Measurements from ENCODE around the gene SORL1. TPM values are rescaled to one million over a fixed set of nuclear protein-coding genes. Genes with fewer than 3 reads are reported as not detected.

SORL1 gene
- total and polyA plus RNA-seq, 2 of the 8 experiments (the other 6 are each of a cell fraction or from before 2014, with no cell fraction given), result 38.1 to 65.5 TPM

GRCh38 chr11:121554552-121554951 lies 102.4 kb downstream of the SORL1 start:
- no peak overlapping the region for H2AFZ ChIP-seq (ENCODE audit: low read length)
- H2BK120ac ChIP-seq (replicated peaks; ENCODE audit: low read depth, low read length), result no peak overlapping the region
- no peak overlapping the region for H3K4ac ChIP-seq (replicated peaks; ENCODE audit: insufficient read length, low read depth, low read length)
- no peak overlapping the region for H4K91ac ChIP-seq (replicated peaks; ENCODE audit: insufficient read length, low read length)
- no peak overlapping the region for H2BK12ac ChIP-seq (ENCODE audit: low read depth, low read length)
- no peak overlapping the region for H3K4me2 ChIP-seq (ENCODE audit: insufficient read depth in 1 of 2, low read depth in 2 of 2, low read length in 2 of 2)
- no peak overlapping the region for H3K27ac ChIP-seq (ENCODE audit: low read depth, low read length)
- no peak for DNase-seq (ENCODE audit: low read depth in 1 of 2, low spot score in 2 of 2)
- 93% methylated on average over 2 of the region's 2 CpGs; no CpG with 5 or more reads in 1 of the 2 experiments for WGBS, 2 experiments (ENCODE audit: extremely low coverage in 1 of 2, insufficient coverage in 1 of 2, insufficient read length in 1 of 2, insufficient replicate concordance in 2 of 2, low coverage in 1 of 2, low lambda C conversion rate in 2 of 2, missing lambda C conversion rate in 1 of 2)
- H3K4me3 ChIP-seq (ENCODE audit: extremely low read depth in 1 of 4, insufficient read depth in 2 of 4, low read depth in 3 of 4, low read length in 4 of 4), result no peak overlapping the region
- H3K36me3 ChIP-seq (ENCODE audit: control insufficient read depth in 2 of 4, insufficient read depth in 4 of 4, low read length in 3 of 4), result peaks cover 15 to 63% (median 48%) of the 10 kb centered on the region in 4 experiments; a peak in 7 of 8 replicates
- no peak overlapping the region for H3K23ac ChIP-seq (ENCODE audit: insufficient read length)
- no peak overlapping the region for H2BK20ac ChIP-seq (ENCODE audit: low read length)
- H2AK5ac ChIP-seq (ENCODE audit: low read depth, low read length), result no peak overlapping the region
- H3K56ac ChIP-seq (replicated peaks; ENCODE audit: insufficient read length, low read depth, low read length), result no peak overlapping the region
- CTCF ChIA-PET (ENCODE audit: partially characterized antibody), result interaction anchor here (1.3 to 2.4 kb wide), 2 partner anchors 126 to 235 kb away, joined by 4 to 10 read pairs; no protein-coding TSS in a partner anchor
- POLR2A ChIA-PET (ENCODE audit: partially characterized antibody), result no interaction called here
- H2BK15ac ChIP-seq (ENCODE audit: low read length), result no peak overlapping the region
- no peaks in the 10 kb centered on the region for H3K79me2 ChIP-seq (ENCODE audit: control insufficient read depth in 1 of 2, insufficient read depth in 2 of 2, low read length in 2 of 2)
- no peak overlapping the region for H4K8ac ChIP-seq (ENCODE audit: extremely low read depth, insufficient read depth, low read length)
- no peaks in the 10 kb centered on the region for H3K4me1 ChIP-seq (replicated peaks in 1 of 4; ENCODE audit: control insufficient read depth in 3 of 4, insufficient read depth in 4 of 4, low read length in 3 of 4)
- no peak overlapping the region for H3K9ac ChIP-seq (replicated peaks in 1 of 4; ENCODE audit: extremely low read depth in 1 of 4, low read depth in 3 of 4, low read length in 3 of 4)
- no peak overlapping the region for H3K18ac ChIP-seq (ENCODE audit: extremely low read depth, low read length)
- peaks cover 0 to 1% of the 10 kb centered on the region in 2 experiments for H4K20me1 ChIP-seq (replicated peaks in 1 of 2; ENCODE audit: control insufficient read depth in 1 of 2, insufficient read depth in 2 of 2, low read length in 2 of 2)
- no peaks in the 10 kb centered on the region for H3K9me3 ChIP-seq (ENCODE audit: insufficient read depth in 2 of 2, low read depth in 1 of 2, low read length in 1 of 2)
- H3K14ac ChIP-seq (ENCODE audit: insufficient read length), result no peak overlapping the region
- H4K5ac ChIP-seq (ENCODE audit: insufficient read length, low read depth, low read length), result no peak overlapping the region
- no peak for FAIRE-seq
- H3K27me3 ChIP-seq (replicated peaks in 1 of 4; ENCODE audit: control insufficient read depth in 3 of 4, extremely low read depth in 1 of 4, insufficient read depth in 3 of 4, low read length in 3 of 4), result no peaks in the 10 kb centered on the region
- H3K79me1 ChIP-seq (ENCODE audit: low read depth, low read length), result no peaks in the 10 kb centered on the region
- no peaks in the 10 kb centered on the region for H3K23me2 ChIP-seq (ENCODE audit: low read depth, low read length)
- no peak overlapping the region for H2BK5ac ChIP-seq (ENCODE audit: low read depth, low read length)
- no peak for TF ChIP-seq SUZ12 (IDR thresholded peaks at IDR 0.05; ENCODE audit: low read length)
- no peak for TF ChIP-seq SP1 (IDR thresholded peaks at IDR 0.05; ENCODE audit: low read depth, low read length)
- TF ChIP-seq KDM5A (IDR thresholded peaks at IDR 0.05; ENCODE audit: low read length), result no peak
- no peak for TF ChIP-seq TAF1 (IDR thresholded peaks at IDR 0.05; ENCODE audit: low read depth, low read length)
- TF ChIP-seq CREB1 (IDR thresholded peaks at IDR 0.05), result no peak
- no peak for TF ChIP-seq RAD21 (IDR thresholded peaks at IDR 0.05 in 1 of 2, conservative IDR thresholded peaks at IDR 0.05 in 1 of 2; ENCODE audit: low read depth in 2 of 2, low read length in 2 of 2)
- TF ChIP-seq EP300 (IDR thresholded peaks at IDR 0.05; ENCODE audit: borderline replicate concordance in 1 of 2, low read depth in 2 of 2, low read length in 2 of 2), result no peak
- no peak for TF ChIP-seq HDAC2 (IDR thresholded peaks at IDR 0.05; ENCODE audit: borderline replicate concordance in 1 of 2, low read depth in 2 of 2, low read length in 2 of 2)
- TF ChIP-seq RBBP5 (IDR thresholded peaks at IDR 0.05; ENCODE audit: borderline replicate concordance, low read depth, low read length), result no peak
- no peak for TF ChIP-seq PHF8 (conservative IDR thresholded peaks at IDR 0.05; ENCODE audit: low read depth, low read length)
- no peak for TF ChIP-seq CBX8 (IDR thresholded peaks at IDR 0.05; ENCODE audit: borderline replicate concordance, low read depth, low read length)
- TF ChIP-seq JUN (IDR thresholded peaks at IDR 0.05; ENCODE audit: low read depth, low read length), result no peak
- no peak for TF ChIP-seq SAP30 (IDR thresholded peaks at IDR 0.05; ENCODE audit: insufficient read depth, insufficient replicate concordance, low read length)
- TF ChIP-seq FOSL1 (IDR thresholded peaks at IDR 0.05; ENCODE audit: insufficient read depth, low read depth, low read length), result no peak

All from H1 (cell line).